Activated naive CD4-positive, alpha-beta T cell treated with anti-CD3 and anti-CD28 coated beads for 36 hours (primary cell): ENCODE data around the gene ABLIM2. TPM values are rescaled to one million over a fixed set of nuclear protein-coding genes. Genes with fewer than 3 reads are reported as not detected.

ENCODE experiments used
- CTCF ChIA-PET: fragments of 350-600 bp; sonication (Branson Sonifier 250); formaldehyde crosslinking; loops from one replicate; lab custom pipeline; 2021; ENCODE audit warnings: antibody characterized with exemption; lab: Charles Lee
- DNase-seq: peaks from one replicate; pipeline ENCODE4 v3.0.0-alpha.2; 2020
- H3K27ac Mint-ChIP-seq: one replicate; pipeline ENCODE4 v1.8.0; 2021; ENCODE audit warnings: mild to moderate bottlenecking, mixed read lengths
- H3K27me3 Mint-ChIP-seq: one replicate; pipeline ENCODE4 v1.8.0; 2021; ENCODE audit warnings: low read depth, mixed read lengths
- H3K36me3 Mint-ChIP-seq: one replicate; pipeline ENCODE4 v1.8.0; 2021; ENCODE audit warnings: low read depth, mixed read lengths
- H3K4me1 Mint-ChIP-seq: one replicate; pipeline ENCODE4 v1.8.0; 2021; ENCODE audit warnings: low read depth, mixed read lengths
- H3K4me3 Mint-ChIP-seq: one replicate; pipeline ENCODE4 v1.8.0; 2021; ENCODE audit warnings: mild to moderate bottlenecking, moderate library complexity, mixed read lengths
- H3K9me3 Mint-ChIP-seq: one replicate; pipeline ENCODE4 v1.8.0; 2021; ENCODE audit warnings: mixed read lengths
- intact Hi-C: fragments of 100-400 bp; cut with micrococcal nuclease; formaldehyde crosslinking; loops from one replicate; pipeline ENCODE4 v1.15.1; 2023
- total RNA-seq, 2 experiments: library from RNA; stranded (reverse); gene quantifications; one replicate each; pipeline ENCODE4 v1.2.3, GENCODE V29; 2021

Gene ABLIM2
- total RNA-seq, 2 experiments from 2014 or later, result 0.22 to 0.24 TPM

DNA sequence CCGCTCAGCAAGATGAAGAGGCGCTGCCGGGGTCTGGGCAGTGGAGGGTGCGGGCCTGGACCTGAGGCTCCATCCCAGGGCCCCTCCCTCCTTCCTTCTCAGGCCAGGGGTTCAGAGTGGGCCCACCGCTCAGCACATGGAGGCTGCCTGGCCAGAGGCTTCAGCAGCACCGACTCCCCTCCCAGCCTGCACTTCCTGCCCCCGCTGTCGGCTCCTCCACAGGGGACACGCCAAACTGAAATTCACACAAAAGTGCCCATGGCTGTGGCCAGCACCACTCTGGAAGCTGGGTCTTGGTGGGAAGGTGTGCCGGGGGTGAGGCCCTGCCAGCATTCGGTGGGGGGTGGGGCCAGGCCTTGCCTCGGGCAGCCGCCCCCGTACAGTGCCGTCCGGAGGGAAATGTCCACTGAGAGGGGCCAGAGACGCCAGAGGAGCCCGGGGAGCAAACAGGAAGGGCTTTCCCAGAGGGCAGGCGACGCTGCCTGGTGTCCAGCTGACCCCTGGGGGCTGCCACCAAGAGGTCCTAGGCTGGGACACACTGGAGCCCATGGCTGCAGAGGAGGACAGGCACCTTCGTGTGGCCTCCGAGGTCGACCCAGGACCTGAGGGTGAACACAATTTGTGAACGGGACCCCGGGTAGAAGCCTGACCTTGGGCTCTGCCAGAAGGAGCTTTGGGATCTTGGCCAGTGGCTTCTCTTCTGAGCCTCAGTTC is 134.4 kb downstream of the ABLIM2 start:
- H3K4me1 Mint-ChIP-seq, result no peaks in the 10 kb centered on the region
- DNase-seq, result no peak
- H3K27me3 Mint-ChIP-seq, result peaks cover 2% of the 10 kb centered on the region
- no peak overlapping the region for H3K4me3 Mint-ChIP-seq
- H3K9me3 Mint-ChIP-seq, result no peaks in the 10 kb centered on the region
- no peaks in the 10 kb centered on the region for H3K36me3 Mint-ChIP-seq
- H3K27ac Mint-ChIP-seq, result no peak overlapping the region
- CTCF ChIA-PET, result no interaction called here
- intact Hi-C loops, result no loop called here

DNA sequence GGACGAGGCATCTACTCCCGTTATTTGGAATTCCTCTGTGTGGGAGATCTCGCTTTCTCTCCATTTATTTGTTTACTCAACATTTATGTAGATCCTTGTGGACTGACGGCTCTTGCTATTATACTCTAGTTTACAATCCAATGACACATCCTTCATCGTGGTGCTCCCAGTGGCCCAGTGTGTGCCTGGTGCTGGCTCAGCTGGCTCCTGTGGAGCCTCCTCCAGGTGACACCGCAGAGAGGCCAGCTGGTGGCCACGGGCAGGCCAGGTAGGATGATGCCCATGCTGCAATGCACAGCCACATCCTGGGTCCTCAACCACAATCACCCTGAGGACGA is 134.9 kb downstream of the ABLIM2 start:
- Mint-ChIP-seq H3K4me1 (no peaks in the 10 kb centered on the region), H3K27me3 (peaks cover 2% of the 10 kb centered on the region), H3K4me3 (no peak overlapping the region), H3K36me3 (no peaks in the 10 kb centered on the region), H3K27ac (no peak overlapping the region), H3K9me3 (no peaks in the 10 kb centered on the region)
- intact Hi-C loops, result no loop called here
- DNase-seq, result no peak
- CTCF ChIA-PET, result no interaction called here

DNA sequence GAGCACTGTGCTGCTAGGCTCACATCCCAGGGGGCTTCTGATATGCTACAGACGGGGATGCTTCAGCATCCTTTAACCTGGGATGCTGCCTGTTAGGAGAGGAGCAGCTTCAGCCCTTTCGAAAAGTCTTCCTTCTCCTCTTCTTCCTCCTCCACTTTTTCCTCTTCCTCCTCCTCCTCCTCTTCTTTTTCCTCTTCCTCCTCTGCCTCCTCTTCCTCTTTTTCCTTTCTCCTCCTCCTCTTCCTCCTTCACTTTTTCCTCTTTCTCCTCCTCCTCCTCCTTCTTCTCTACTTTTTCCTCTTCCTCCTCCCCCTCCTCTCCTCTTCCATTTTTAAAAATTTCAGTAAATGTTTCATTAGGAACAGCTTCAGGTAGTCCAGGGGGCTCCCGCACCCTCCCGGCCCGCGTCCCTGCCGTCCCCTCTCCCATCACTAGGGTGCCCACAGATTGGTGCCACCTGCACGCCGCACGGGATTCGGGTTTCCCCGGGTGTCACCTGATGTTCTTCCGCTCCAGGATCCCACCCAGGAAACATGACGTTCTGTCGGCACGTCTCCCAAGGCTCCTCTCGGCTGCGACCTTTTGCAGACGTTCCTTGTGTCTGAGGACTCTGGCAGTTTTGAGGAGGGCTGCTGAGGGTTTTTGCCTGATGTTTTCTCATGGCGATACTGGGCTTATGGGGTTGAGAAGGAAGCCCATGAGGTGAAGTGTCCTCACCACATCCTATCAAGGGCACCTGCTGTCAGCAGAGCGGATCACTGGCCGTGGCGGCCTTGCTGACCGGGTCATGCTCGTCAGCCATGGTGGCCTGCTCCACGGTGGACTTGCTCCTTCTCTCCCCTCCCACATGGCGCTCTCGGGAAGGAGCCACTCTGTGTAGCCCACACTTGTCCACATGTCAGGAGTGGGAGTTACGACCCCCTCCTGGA is 135.6 kb downstream of the ABLIM2 start:
- H3K27ac Mint-ChIP-seq, result no peak overlapping the region
- peaks cover 2% of the 10 kb centered on the region for H3K27me3 Mint-ChIP-seq
- no peaks in the 10 kb centered on the region for H3K9me3 Mint-ChIP-seq
- no peaks in the 10 kb centered on the region for H3K36me3 Mint-ChIP-seq
- CTCF ChIA-PET, result no interaction called here
- intact Hi-C loops, result no loop called here
- H3K4me1 Mint-ChIP-seq, result no peaks in the 10 kb centered on the region
- H3K4me3 Mint-ChIP-seq, result no peak overlapping the region
- DNase-seq, result no peak

GRCh38 chr4:8021796-8022195 is 136.8 kb downstream of the ABLIM2 start:
- Mint-ChIP-seq H3K27ac (no peak overlapping the region), H3K9me3 (no peaks in the 10 kb centered on the region), H3K36me3 (no peaks in the 10 kb centered on the region), H3K4me1 (no peaks in the 10 kb centered on the region), H3K27me3 (peaks cover 2% of the 10 kb centered on the region), H3K4me3 (no peak overlapping the region)
- intact Hi-C loops, result no loop called here
- CTCF ChIA-PET, result no interaction called here
- DNase-seq, result no peak

DNA sequence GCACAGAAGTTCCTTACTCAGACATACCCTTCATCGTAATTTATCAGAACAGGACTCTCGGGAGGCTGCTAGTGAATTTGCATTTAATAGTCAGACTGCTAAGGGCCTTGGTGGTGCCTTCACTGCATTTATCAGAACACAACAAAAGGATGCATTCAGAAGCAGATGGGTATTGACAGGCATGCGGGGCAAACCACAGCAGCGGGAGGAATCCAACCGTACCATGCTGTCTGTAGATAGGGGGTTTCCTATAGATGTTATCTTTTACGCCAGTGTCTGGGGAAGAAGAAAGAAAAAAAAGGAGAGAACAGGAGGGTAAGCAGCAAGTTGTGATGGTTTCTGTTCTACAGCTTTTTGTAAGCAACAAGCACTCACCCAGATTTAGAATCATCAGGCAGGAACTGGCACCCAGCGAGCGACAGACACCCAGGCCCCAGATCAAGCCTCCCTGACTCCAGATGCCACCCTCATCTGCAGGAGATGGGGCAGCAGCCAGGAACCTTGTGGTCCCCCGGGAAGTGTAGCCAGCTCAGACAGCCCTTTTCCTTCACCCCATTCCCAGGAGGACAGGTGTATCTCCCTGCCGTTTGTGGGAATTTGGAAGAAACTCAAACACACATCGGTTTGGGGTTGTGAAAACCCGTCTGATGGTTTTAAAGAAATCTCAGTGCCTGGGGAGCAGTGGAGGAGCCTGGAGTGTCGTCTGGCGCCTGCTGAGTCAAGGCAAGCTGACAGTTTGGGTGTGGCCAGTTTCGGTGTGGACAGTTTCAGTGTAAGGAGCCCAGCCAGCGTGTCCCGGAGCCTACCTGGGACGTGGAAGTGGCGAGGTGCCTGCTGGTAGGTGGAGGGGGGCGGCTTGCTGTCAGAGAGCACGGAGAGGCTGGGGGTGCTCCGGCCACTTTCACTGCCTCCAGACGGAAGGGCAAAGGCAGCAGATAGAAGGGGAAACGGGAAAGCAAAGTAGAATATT is 138.9 kb downstream of the ABLIM2 start:
- Mint-ChIP-seq H3K4me3 (no peak overlapping the region), H3K4me1 (no peaks in the 10 kb centered on the region), H3K27me3 (no peaks in the 10 kb centered on the region), H3K27ac (no peak overlapping the region), H3K36me3 (no peaks in the 10 kb centered on the region), H3K9me3 (no peaks in the 10 kb centered on the region)
- intact Hi-C loops, result no loop called here
- DNase-seq, result no peak
- CTCF ChIA-PET, result no interaction called here

GRCh38 chr4:8016527-8016926 is 142.1 kb downstream of the ABLIM2 start:
- DNase-seq, result no peak
- H3K4me3 Mint-ChIP-seq, result no peak overlapping the region
- no peaks in the 10 kb centered on the region for H3K36me3 Mint-ChIP-seq
- no peaks in the 10 kb centered on the region for H3K4me1 Mint-ChIP-seq
- no peaks in the 10 kb centered on the region for H3K9me3 Mint-ChIP-seq
- CTCF ChIA-PET, result interaction anchor here (1.1 kb wide), 1 partner anchor 29 kb away, joined by 3 read pairs; no protein-coding TSS in a partner anchor
- H3K27me3 Mint-ChIP-seq, result no peaks in the 10 kb centered on the region
- intact Hi-C loops, result no loop called here
- no peak overlapping the region for H3K27ac Mint-ChIP-seq

GRCh38 chr4:8015512-8015911 is 143.1 kb downstream of the ABLIM2 start:
- no peak overlapping the region for H3K4me3 Mint-ChIP-seq
- H3K36me3 Mint-ChIP-seq, result no peaks in the 10 kb centered on the region
- H3K27me3 Mint-ChIP-seq, result no peaks in the 10 kb centered on the region
- H3K9me3 Mint-ChIP-seq, result no peaks in the 10 kb centered on the region
- intact Hi-C loops, result no loop called here
- no peak overlapping the region for H3K27ac Mint-ChIP-seq
- H3K4me1 Mint-ChIP-seq, result no peaks in the 10 kb centered on the region
- CTCF ChIA-PET, result interaction anchor here (1.1 kb wide), 1 partner anchor 28 kb away, joined by 3 read pairs; no protein-coding TSS in a partner anchor
- no peak for DNase-seq

GRCh38 chr4:8013976-8014726 is 144.5 kb downstream of the ABLIM2 start:
- H3K27me3 Mint-ChIP-seq, result no peaks in the 10 kb centered on the region
- intact Hi-C loops, result no loop called here
- no peak overlapping the region for H3K4me3 Mint-ChIP-seq
- no peaks in the 10 kb centered on the region for H3K4me1 Mint-ChIP-seq
- CTCF ChIA-PET, result no interaction called here
- no peaks in the 10 kb centered on the region for H3K9me3 Mint-ChIP-seq
- H3K27ac Mint-ChIP-seq, result no peak overlapping the region
- no peaks in the 10 kb centered on the region for H3K36me3 Mint-ChIP-seq
- DNase-seq, result no peak

DNA sequence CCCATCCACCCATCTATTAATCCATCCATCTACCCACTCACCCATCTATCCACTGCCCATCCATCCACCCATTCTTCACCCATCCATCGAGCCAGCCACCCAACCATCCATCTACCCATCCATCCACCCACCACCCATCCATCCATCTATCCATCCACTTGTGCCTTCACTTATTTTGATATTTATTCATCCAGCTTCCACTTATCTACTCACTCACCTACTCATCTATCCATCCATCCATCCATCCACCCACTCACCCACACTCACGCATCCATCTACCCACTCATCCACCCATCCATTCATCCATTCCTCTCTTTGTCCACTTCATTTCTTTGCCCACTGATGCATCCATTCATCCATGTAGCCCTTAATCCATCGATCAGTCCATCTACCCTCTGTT is 146.1 kb downstream of the ABLIM2 start:
- DNase-seq, result no peak
- Mint-ChIP-seq H3K4me3 (no peak overlapping the region), H3K27ac (no peak overlapping the region), H3K36me3 (no peaks in the 10 kb centered on the region), H3K27me3 (no peaks in the 10 kb centered on the region), H3K9me3 (no peaks in the 10 kb centered on the region), H3K4me1 (no peaks in the 10 kb centered on the region)
- CTCF ChIA-PET, result no interaction called here
- intact Hi-C loops, result no loop called here

DNA sequence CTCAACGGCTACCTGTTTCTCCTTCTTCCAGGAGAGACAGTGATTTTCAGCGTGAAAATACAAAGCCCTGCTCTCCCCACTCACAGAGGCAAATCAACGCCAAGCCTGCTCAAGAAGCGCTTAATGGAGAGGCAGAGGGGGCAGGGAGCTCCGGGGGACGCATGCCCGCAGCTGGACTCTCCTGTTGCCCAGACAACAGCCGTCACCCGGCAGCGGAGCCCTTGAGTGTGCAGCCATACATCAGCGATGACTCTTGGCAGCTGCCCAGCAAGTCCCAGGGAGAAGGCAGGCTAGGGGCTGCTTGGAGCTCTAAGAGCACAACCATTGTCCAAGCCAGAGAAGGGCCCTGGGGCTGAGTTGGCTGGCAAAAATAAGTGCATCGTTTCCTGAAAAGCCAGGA is 148.0 kb downstream of the ABLIM2 start:
- no peaks in the 10 kb centered on the region for H3K9me3 Mint-ChIP-seq
- H3K27me3 Mint-ChIP-seq, result no peaks in the 10 kb centered on the region
- H3K4me1 Mint-ChIP-seq, result no peaks in the 10 kb centered on the region
- H3K36me3 Mint-ChIP-seq, result no peaks in the 10 kb centered on the region
- no peak for DNase-seq
- CTCF ChIA-PET, result interaction anchor here (0.7 kb wide), 1 partner anchor 65 kb away, joined by 3 read pairs; no protein-coding TSS in a partner anchor
- H3K27ac Mint-ChIP-seq, result no peak overlapping the region
- H3K4me3 Mint-ChIP-seq, result no peak overlapping the region
- intact Hi-C loops, result no loop called here

- H3K4me3 Mint-ChIP-seq, result no peak overlapping the region
- DNase-seq, result no peak
- H3K4me1 Mint-ChIP-seq, result no peaks in the 10 kb centered on the region
- H3K27me3 Mint-ChIP-seq, result no peaks in the 10 kb centered on the region
- no peaks in the 10 kb centered on the region for H3K9me3 Mint-ChIP-seq
- H3K27ac Mint-ChIP-seq, result no peak overlapping the region
- intact Hi-C loops, result no loop called here
- no peaks in the 10 kb centered on the region for H3K36me3 Mint-ChIP-seq
- CTCF ChIA-PET, result no interaction called here
Observed at GRCh38 chr4:8009710-8010511, 148.7 kb downstream of the ABLIM2 start.
